Liver (tissue), 3 donors: ENCODE results near the gene HBG1.

Experiments used
- ATF3 ChIP-seq: IDR thresholded peaks from 2 replicates; pipeline ENCODE4 v1.6.1; 2016; ENCODE audit warnings: antibody characterized with exemption
- EGR1 ChIP-seq, 2 donors: IDR thresholded peaks; 2 replicates each; pipeline ENCODE4 v1.6.1; 2016 to 2018; ENCODE audit warnings: antibody characterized with exemption in 2 of 2, low read depth in 2 of 2
- GABPA ChIP-seq, 2 donors: IDR thresholded peaks in 1 of 2; conservative IDR thresholded peaks in 1 of 2; 2 replicates each; pipeline ENCODE4 v1.6.1; 2016; ENCODE audit warnings: antibody characterized with exemption in 2 of 2, mild to moderate bottlenecking in 1 of 2, moderate library complexity in 1 of 2
- NR2F2 ChIP-seq: IDR thresholded peaks from 2 replicates; pipeline ENCODE4 v1.6.1; 2016; ENCODE audit warnings: antibody characterized with exemption
- RAD21 ChIP-seq, 2 donors: IDR thresholded peaks; 2 replicates each; pipeline ENCODE4 v1.6.1; 2016; ENCODE audit warnings: antibody characterized with exemption in 2 of 2, mild to moderate bottlenecking in 2 of 2
- REST ChIP-seq: IDR thresholded peaks from 2 replicates; pipeline ENCODE4 v1.6.1; 2016; ENCODE audit warnings: antibody characterized with exemption, mild to moderate bottlenecking
- SP1 ChIP-seq: IDR thresholded peaks from 2 replicates; pipeline ENCODE4 v1.6.1; 2018; ENCODE audit warnings: antibody characterized with exemption, mild to moderate bottlenecking
- TAF1 ChIP-seq: conservative IDR thresholded peaks from 2 replicates; pipeline ENCODE4 v1.6.1; 2016; ENCODE audit warnings: antibody characterized with exemption, mild to moderate bottlenecking
- YY1 ChIP-seq: IDR thresholded peaks from 2 replicates; pipeline ENCODE4 v1.6.1; 2016; ENCODE audit warnings: antibody characterized with exemption, mild to moderate bottlenecking
- TF ChIP-seq, protein P1 (sequence below): fragments of 150-350 bp; IDR thresholded peaks from 2 replicates; pipeline ENCODE4 v1.5.1; 2017; ENCODE audit warnings: improper control_type of control experiment, low read depth, low read length; ENCODE audit not compliant: missing input control
- TF ChIP-seq, protein P2 (sequence below): IDR thresholded peaks from 2 replicates; pipeline ENCODE4 v1.6.1; 2016; ENCODE audit warnings: antibody characterized with exemption
- TF ChIP-seq, protein P3 (sequence below): IDR thresholded peaks from 2 replicates; pipeline ENCODE4 v1.6.1; 2016; ENCODE audit warnings: antibody characterized with exemption
- donor health status: healthy.
- donor health status: healthy.

GRCh38 chr11:5258543-5259262 lies 9.0 kb upstream of the HBG1 start:
- TF ChIP-seq, protein P1, sequence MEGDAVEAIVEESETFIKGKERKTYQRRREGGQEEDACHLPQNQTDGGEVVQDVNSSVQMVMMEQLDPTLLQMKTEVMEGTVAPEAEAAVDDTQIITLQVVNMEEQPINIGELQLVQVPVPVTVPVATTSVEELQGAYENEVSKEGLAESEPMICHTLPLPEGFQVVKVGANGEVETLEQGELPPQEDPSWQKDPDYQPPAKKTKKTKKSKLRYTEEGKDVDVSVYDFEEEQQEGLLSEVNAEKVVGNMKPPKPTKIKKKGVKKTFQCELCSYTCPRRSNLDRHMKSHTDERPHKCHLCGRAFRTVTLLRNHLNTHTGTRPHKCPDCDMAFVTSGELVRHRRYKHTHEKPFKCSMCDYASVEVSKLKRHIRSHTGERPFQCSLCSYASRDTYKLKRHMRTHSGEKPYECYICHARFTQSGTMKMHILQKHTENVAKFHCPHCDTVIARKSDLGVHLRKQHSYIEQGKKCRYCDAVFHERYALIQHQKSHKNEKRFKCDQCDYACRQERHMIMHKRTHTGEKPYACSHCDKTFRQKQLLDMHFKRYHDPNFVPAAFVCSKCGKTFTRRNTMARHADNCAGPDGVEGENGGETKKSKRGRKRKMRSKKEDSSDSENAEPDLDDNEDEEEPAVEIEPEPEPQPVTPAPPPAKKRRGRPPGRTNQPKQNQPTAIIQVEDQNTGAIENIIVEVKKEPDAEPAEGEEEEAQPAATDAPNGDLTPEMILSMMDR = no peak
- TF ChIP-seq EGR1 (IDR thresholded peaks at IDR 0.05; ENCODE audit: low read depth in 2 of 2) (no peak), SP1 (no peak), TAF1 (no peak), RAD21 (IDR thresholded peaks at IDR 0.05) (no peak), YY1 (no peak), ATF3 (no peak), GABPA (IDR thresholded peaks at IDR 0.05 in 1 of 2, conservative IDR thresholded peaks at IDR 0.05 in 1 of 2) (no peak), NR2F2 (no peak), REST (no peak)
- TF ChIP-seq, protein P2, sequence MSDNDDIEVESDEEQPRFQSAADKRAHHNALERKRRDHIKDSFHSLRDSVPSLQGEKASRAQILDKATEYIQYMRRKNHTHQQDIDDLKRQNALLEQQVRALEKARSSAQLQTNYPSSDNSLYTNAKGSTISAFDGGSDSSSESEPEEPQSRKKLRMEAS = no peak
- TF ChIP-seq, protein P3, sequence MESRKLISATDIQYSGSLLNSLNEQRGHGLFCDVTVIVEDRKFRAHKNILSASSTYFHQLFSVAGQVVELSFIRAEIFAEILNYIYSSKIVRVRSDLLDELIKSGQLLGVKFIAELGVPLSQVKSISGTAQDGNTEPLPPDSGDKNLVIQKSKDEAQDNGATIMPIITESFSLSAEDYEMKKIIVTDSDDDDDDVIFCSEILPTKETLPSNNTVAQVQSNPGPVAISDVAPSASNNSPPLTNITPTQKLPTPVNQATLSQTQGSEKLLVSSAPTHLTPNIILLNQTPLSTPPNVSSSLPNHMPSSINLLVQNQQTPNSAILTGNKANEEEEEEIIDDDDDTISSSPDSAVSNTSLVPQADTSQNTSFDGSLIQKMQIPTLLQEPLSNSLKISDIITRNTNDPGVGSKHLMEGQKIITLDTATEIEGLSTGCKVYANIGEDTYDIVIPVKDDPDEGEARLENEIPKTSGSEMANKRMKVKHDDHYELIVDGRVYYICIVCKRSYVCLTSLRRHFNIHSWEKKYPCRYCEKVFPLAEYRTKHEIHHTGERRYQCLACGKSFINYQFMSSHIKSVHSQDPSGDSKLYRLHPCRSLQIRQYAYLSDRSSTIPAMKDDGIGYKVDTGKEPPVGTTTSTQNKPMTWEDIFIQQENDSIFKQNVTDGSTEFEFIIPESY = no peak
